Measurements from ENCODE around the gene TMEM132D. TPM values are rescaled to one million over a fixed set of nuclear protein-coding genes. Genes with fewer than 3 reads are reported as not detected.

Gene TMEM132D
- total and polyA plus RNA-seq, 2 of the 8 experiments (the other 6 are each of a cell fraction or from before 2014, with no cell fraction given), result 3.5 to 10.1 TPM

GRCh38 chr12:129564768-129565167 lies 339.1 kb downstream of the TMEM132D start:
- H2BK20ac ChIP-seq (ENCODE audit: low read length), result no peak overlapping the region
- no peak overlapping the region for H4K91ac ChIP-seq (replicated peaks; ENCODE audit: insufficient read length, low read length)
- CTCF ChIA-PET (ENCODE audit: partially characterized antibody), result no interaction called here
- TF ChIP-seq SP1 (IDR thresholded peaks at IDR 0.05; ENCODE audit: low read depth, low read length), result no peak
- TF ChIP-seq CTBP2 (IDR thresholded peaks at IDR 0.05; ENCODE audit: borderline replicate concordance, insufficient read depth, insufficient read length, low read length), result no peak
- TF ChIP-seq CHD1 (IDR thresholded peaks at IDR 0.05; ENCODE audit: low read depth, low read length), result no peak
- TF ChIP-seq ATF3 (IDR thresholded peaks at IDR 0.05; ENCODE audit: insufficient read depth, low read depth, low read length), result no peak
- TF ChIP-seq ZNF274 (IDR thresholded peaks at IDR 0.05; ENCODE audit: borderline replicate concordance, extremely low read depth, low read length), result no peak
- no peak for TF ChIP-seq SP4 (IDR thresholded peaks at IDR 0.05; ENCODE audit: low read length)
- H2BK15ac ChIP-seq (ENCODE audit: low read length), result no peak overlapping the region
- H2BK5ac ChIP-seq (ENCODE audit: low read depth, low read length), result no peak overlapping the region
- no peak overlapping the region for H3K27ac ChIP-seq (ENCODE audit: low read depth, low read length)
- 69% methylated on average over 2 of the region's 2 CpGs; no CpG with 5 or more reads in 1 of the 2 experiments for WGBS, 2 experiments (ENCODE audit: extremely low coverage in 1 of 2, insufficient coverage in 1 of 2, insufficient read length in 1 of 2, insufficient replicate concordance in 2 of 2, low coverage in 1 of 2, low lambda C conversion rate in 2 of 2, missing lambda C conversion rate in 1 of 2)
- no peak overlapping the region for H3K4me3 ChIP-seq (ENCODE audit: extremely low read depth in 1 of 4, insufficient read depth in 2 of 4, low read depth in 3 of 4, low read length in 4 of 4)
- no peaks in the 10 kb centered on the region for H3K36me3 ChIP-seq (ENCODE audit: control insufficient read depth in 2 of 4, insufficient read depth in 4 of 4, low read length in 3 of 4)
- no peaks in the 10 kb centered on the region for H4K20me1 ChIP-seq (replicated peaks in 1 of 2; ENCODE audit: control insufficient read depth in 1 of 2, insufficient read depth in 2 of 2, low read length in 2 of 2)
- no peak overlapping the region for H3K56ac ChIP-seq (replicated peaks; ENCODE audit: insufficient read length, low read depth, low read length)
- H3K23ac ChIP-seq (ENCODE audit: insufficient read length), result no peak overlapping the region
- FAIRE-seq (no peak), DNase-seq (ENCODE audit: low read depth in 1 of 2, low spot score in 2 of 2) (no peak)
- H4K5ac ChIP-seq (ENCODE audit: insufficient read length, low read depth, low read length), result no peak overlapping the region
- H3K4ac ChIP-seq (replicated peaks; ENCODE audit: insufficient read length, low read depth, low read length), result no peak overlapping the region
- no peak overlapping the region for H3K4me2 ChIP-seq (ENCODE audit: insufficient read depth in 1 of 2, low read depth in 2 of 2, low read length in 2 of 2)
- no peak overlapping the region for H4K8ac ChIP-seq (ENCODE audit: extremely low read depth, insufficient read depth, low read length)
- H3K79me2 ChIP-seq (ENCODE audit: control insufficient read depth in 1 of 2, insufficient read depth in 2 of 2, low read length in 2 of 2), result no peaks in the 10 kb centered on the region
- H3K14ac ChIP-seq (ENCODE audit: insufficient read length), result no peak overlapping the region
- POLR2A ChIA-PET (ENCODE audit: partially characterized antibody), result no interaction called here
- no peaks in the 10 kb centered on the region for H3K79me1 ChIP-seq (ENCODE audit: low read depth, low read length)
- H3K23me2 ChIP-seq (ENCODE audit: low read depth, low read length), result no peaks in the 10 kb centered on the region
- no peaks in the 10 kb centered on the region for H3K27me3 ChIP-seq (replicated peaks in 1 of 4; ENCODE audit: control insufficient read depth in 3 of 4, extremely low read depth in 1 of 4, insufficient read depth in 3 of 4, low read length in 3 of 4)
- no peak overlapping the region; a peak in 1 of 7 replicates for H3K9ac ChIP-seq (replicated peaks in 1 of 4; ENCODE audit: extremely low read depth in 1 of 4, low read depth in 3 of 4, low read length in 3 of 4)
- H3K9me3 ChIP-seq (ENCODE audit: insufficient read depth in 2 of 2, low read depth in 1 of 2, low read length in 1 of 2), result peaks cover 3 to 14% of the 10 kb centered on the region in 2 experiments; a peak in 3 of 4 replicates
- H2BK120ac ChIP-seq (replicated peaks; ENCODE audit: low read depth, low read length), result no peak overlapping the region
- H3K18ac ChIP-seq (ENCODE audit: extremely low read depth, low read length), result no peak overlapping the region
- H2BK12ac ChIP-seq (ENCODE audit: low read depth, low read length), result no peak overlapping the region
- H3K4me1 ChIP-seq (replicated peaks in 1 of 4; ENCODE audit: control insufficient read depth in 3 of 4, insufficient read depth in 4 of 4, low read length in 3 of 4), result no peaks in the 10 kb centered on the region
- H2AK5ac ChIP-seq (ENCODE audit: low read depth, low read length), result no peak overlapping the region
- no peak overlapping the region for H2AFZ ChIP-seq (ENCODE audit: low read length)

Measured in H1 (cell line).